Measurements from ENCODE around the gene CFAP61.

The CFAP61 gene

GRCh38 chr20:20167698-20168097, 115.4 kb downstream of the CFAP61 start:
- DNase-seq (ENCODE audit: low read depth in 2 of 2) = no peak

- DNase-seq (ENCODE audit: low read depth in 2 of 2) = no peak
Measured at GRCh38 chr20:20173254-20173653, 120.9 kb downstream of the CFAP61 start.

- DNase-seq (ENCODE audit: low read depth in 2 of 2) = no peak
Measured at GRCh38 chr20:20174089-20174835, 121.9 kb downstream of the CFAP61 start.

- DNase-seq (ENCODE audit: low read depth in 2 of 2) = peak; percentile 10 to 36
Measured at GRCh38 chr20:20181322-20181721, 129.0 kb downstream of the CFAP61 start.

- DNase-seq (ENCODE audit: low read depth in 2 of 2) = no peak
Measured at GRCh38 chr20:20184149-20184548, 131.8 kb downstream of the CFAP61 start.

- no peak for DNase-seq (ENCODE audit: low read depth in 2 of 2)
Measured at GRCh38 chr20:20184706-20185105, 132.4 kb downstream of the CFAP61 start.

- DNase-seq (ENCODE audit: low read depth in 2 of 2) = no peak
Measured at GRCh38 chr20:20188647-20189046, 136.3 kb downstream of the CFAP61 start.

- no peak for DNase-seq (ENCODE audit: low read depth in 2 of 2)
Measured at GRCh38 chr20:20192366-20192765, 140.0 kb downstream of the CFAP61 start.

- DNase-seq (ENCODE audit: low read depth in 2 of 2) = no peak
Measured at GRCh38 chr20:20195021-20195705, 142.8 kb downstream of the CFAP61 start.

- DNase-seq (ENCODE audit: low read depth in 2 of 2) = no peak
Measured at GRCh38 chr20:20196610-20197009, 144.3 kb downstream of the CFAP61 start.

GRCh38 chr20:20198011-20198410, 145.7 kb downstream of the CFAP61 start:
- DNase-seq (ENCODE audit: low read depth in 2 of 2) = no peak

GRCh38 chr20:20199361-20200160, 147.2 kb downstream of the CFAP61 start:
- no peak for DNase-seq (ENCODE audit: low read depth in 2 of 2)

- no peak for DNase-seq (ENCODE audit: low read depth in 2 of 2)
Measured at GRCh38 chr20:20201124-20201523, 148.8 kb downstream of the CFAP61 start.

- no peak for DNase-seq (ENCODE audit: low read depth in 2 of 2)
Measured at GRCh38 chr20:20201639-20202038, 149.3 kb downstream of the CFAP61 start.

- no peak for DNase-seq (ENCODE audit: low read depth in 2 of 2)
Measured at GRCh38 chr20:20202768-20203167, 150.4 kb downstream of the CFAP61 start.

- no peak for DNase-seq (ENCODE audit: low read depth in 2 of 2)
Measured at GRCh38 chr20:20203784-20204183, 151.5 kb downstream of the CFAP61 start.

GRCh38 chr20:20204256-20204655, 151.9 kb downstream of the CFAP61 start:
- no peak for DNase-seq (ENCODE audit: low read depth in 2 of 2)

- DNase-seq (ENCODE audit: low read depth in 2 of 2) = no peak
Measured at GRCh38 chr20:20205141-20205861, 153.0 kb downstream of the CFAP61 start.

GRCh38 chr20:20205862-20206236, 153.5 kb downstream of the CFAP61 start:
- no peak for DNase-seq (ENCODE audit: low read depth in 2 of 2)

GRCh38 chr20:20206788-20207187, 154.5 kb downstream of the CFAP61 start:
- DNase-seq (ENCODE audit: low read depth in 2 of 2) = no peak

GRCh38 chr20:20207291-20207690, 155.0 kb downstream of the CFAP61 start:
- DNase-seq (ENCODE audit: low read depth in 2 of 2) = no peak

GRCh38 chr20:20207872-20208271, 155.5 kb downstream of the CFAP61 start:
- no peak for DNase-seq (ENCODE audit: low read depth in 2 of 2)
